ENCODE data around the gene ZNF205. TPM values are rescaled to one million over a fixed set of nuclear protein-coding genes. Genes with fewer than 3 reads are reported as not detected.

ZNF205 gene
- total and polyA plus RNA-seq, 2 of the 13 experiments (the other 11 are each of a cell fraction or from before 2014, with no cell fraction given) = 5.8 to 10.2 TPM

- TF ChIP-seq ETV6 (CRISPR knock-in tag; conservative IDR thresholded peaks at IDR 0.05) (no peak), MXD1 (CRISPR knock-in tag; IDR thresholded peaks at IDR 0.05) (no peak; the same call in none of the 2 replicates), ZNF737 (CRISPR knock-in tag; IDR thresholded peaks at IDR 0.05; ENCODE audit: borderline replicate concordance) (no peak), RNF219 (CRISPR knock-in tag; IDR thresholded peaks at IDR 0.05) (no peak), PHF20 (CRISPR knock-in tag; IDR thresholded peaks at IDR 0.05) (peak; percentile 79), KLF12 (CRISPR knock-in tag; IDR thresholded peaks at IDR 0.05; ENCODE audit: borderline replicate concordance) (peak; percentile 73), ZNF572 (CRISPR knock-in tag; IDR thresholded peaks at IDR 0.05) (0 out of 2 replicates have a peak, but pooled peaks have one; percentile 12), ZBTB39 (CRISPR knock-in tag; IDR thresholded peaks at IDR 0.05) (no peak), ZFP1 (CRISPR knock-in tag; IDR thresholded peaks at IDR 0.05) (peak; percentile 51; the same call in 1 of the 2 replicates), MAF1 (CRISPR knock-in tag; IDR thresholded peaks at IDR 0.05; ENCODE audit: borderline replicate concordance) (no peak), MED1 (CRISPR knock-in tag; IDR thresholded peaks at IDR 0.05) (peak; percentile 39; the same call in 1 of the 2 replicates), ZNF563 (CRISPR knock-in tag; IDR thresholded peaks at IDR 0.05) (no peak), PBX2 (CRISPR knock-in tag; IDR thresholded peaks at IDR 0.05) (no peak), KLF13 (CRISPR knock-in tag; IDR thresholded peaks at IDR 0.05) (no peak), FOXK1 (CRISPR knock-in tag; IDR thresholded peaks at IDR 0.05; ENCODE audit: borderline replicate concordance, low read depth) (0 out of 2 replicates have a peak, but pooled peaks have one; percentile 40)
- TF ChIP-seq, protein P1, sequence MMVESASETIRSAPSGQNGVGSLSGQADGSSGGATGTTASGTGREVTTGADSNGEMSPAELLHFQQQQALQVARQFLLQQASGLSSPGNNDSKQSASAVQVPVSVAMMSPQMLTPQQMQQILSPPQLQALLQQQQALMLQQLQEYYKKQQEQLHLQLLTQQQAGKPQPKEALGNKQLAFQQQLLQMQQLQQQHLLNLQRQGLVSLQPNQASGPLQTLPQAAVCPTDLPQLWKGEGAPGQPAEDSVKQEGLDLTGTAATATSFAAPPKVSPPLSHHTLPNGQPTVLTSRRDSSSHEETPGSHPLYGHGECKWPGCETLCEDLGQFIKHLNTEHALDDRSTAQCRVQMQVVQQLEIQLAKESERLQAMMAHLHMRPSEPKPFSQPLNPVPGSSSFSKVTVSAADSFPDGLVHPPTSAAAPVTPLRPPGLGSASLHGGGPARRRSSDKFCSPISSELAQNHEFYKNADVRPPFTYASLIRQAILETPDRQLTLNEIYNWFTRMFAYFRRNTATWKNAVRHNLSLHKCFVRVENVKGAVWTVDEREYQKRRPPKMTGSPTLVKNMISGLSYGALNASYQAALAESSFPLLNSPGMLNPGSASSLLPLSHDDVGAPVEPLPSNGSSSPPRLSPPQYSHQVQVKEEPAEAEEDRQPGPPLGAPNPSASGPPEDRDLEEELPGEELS (CRISPR knock-in tag; IDR thresholded peaks at IDR 0.05) = no peak
- TF ChIP-seq, protein P2, sequence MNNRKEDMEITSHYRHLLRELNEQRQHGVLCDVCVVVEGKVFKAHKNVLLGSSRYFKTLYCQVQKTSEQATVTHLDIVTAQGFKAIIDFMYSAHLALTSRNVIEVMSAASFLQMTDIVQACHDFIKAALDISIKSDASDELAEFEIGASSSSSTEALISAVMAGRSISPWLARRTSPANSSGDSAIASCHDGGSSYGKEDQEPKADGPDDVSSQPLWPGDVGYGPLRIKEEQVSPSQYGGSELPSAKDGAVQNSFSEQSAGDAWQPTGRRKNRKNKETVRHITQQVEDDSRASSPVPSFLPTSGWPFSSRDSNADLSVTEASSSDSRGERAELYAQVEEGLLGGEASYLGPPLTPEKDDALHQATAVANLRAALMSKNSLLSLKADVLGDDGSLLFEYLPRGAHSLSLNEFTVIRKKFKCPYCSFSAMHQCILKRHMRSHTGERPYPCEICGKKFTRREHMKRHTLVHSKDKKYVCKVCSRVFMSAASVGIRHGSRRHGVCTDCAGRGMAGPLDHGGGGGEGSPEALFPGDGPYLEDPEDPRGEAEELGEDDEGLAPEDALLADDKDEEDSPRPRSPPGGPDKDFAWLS (CRISPR knock-in tag; IDR thresholded peaks at IDR 0.05; ENCODE audit: borderline replicate concordance) = no peak
These were observed 11.8 kb downstream of the ZNF205 start (continued) for GRCh38 chr16:3123986-3124886.

Data from HepG2 (cell line).